Right atrium auricular region (tissue), 2 donors: ENCODE results near the gene ST13. TPM values are rescaled to one million over a fixed set of nuclear protein-coding genes. Genes with fewer than 3 reads are reported as not detected.
"Not testable (repeated sequence)": the region's sequence is repeated elsewhere in the genome, so short reads cannot be mapped to it uniquely, and the experiment has no call there.

ENCODE experiments used
- DNase-seq: peaks from one replicate; pipeline ENCODE4 v3.0.0-alpha.2; 2019; ENCODE audit warnings: low spot score
- H3K27ac ChIP-seq, 2 donors: fragments of 200-600 bp; sonication (generic); 1 replicate in 1 of 2; 2 replicates in 1 of 2; pipeline ENCODE4 v1.5.1; 2016 to 2019
- H3K27me3 ChIP-seq, 2 donors: fragments of 200-600 bp; sonication (generic); one replicate each; pipeline versions ENCODE4 v1.5.1 to v1.6.0; 2017 to 2019
- H3K36me3 ChIP-seq: fragments of 200-600 bp; sonication (generic); one replicate; pipeline ENCODE4 v1.5.1; 2016
- H3K4me1 ChIP-seq, 2 donors: fragments of 200-600 bp; sonication (generic); one replicate each; pipeline versions ENCODE4 v1.5.1 to v1.6.0; 2017 to 2019
- H3K4me3 ChIP-seq, 2 donors: fragments of 200-600 bp; sonication (generic); 1 replicate in 1 of 2; 2 replicates in 1 of 2; pipeline ENCODE4 v1.5.1; 2017 to 2019; ENCODE audit warnings: mild to moderate bottlenecking in 1 of 2, moderate library complexity in 1 of 2
- H3K9me3 ChIP-seq, 2 donors: fragments of 200-600 bp; sonication (generic); one replicate each; pipeline ENCODE4 v1.5.1; 2019
- CTCF ChIP-seq, 2 donors: fragments of 200-600 bp; sonication (generic); IDR thresholded peaks; one replicate each; pipeline ENCODE4 v1.5.1; 2019; ENCODE audit warnings: antibody characterized with exemption in 2 of 2
- total RNA-seq, 2 donors: library from RNA; depleted of rRNA; stranded (reverse); fragments of >200 nt; gene quantifications; one replicate each; pipeline ENCODE4 v1.1.0, GENCODE V29; 2016

The ST13 gene
- total RNA-seq, 2 donors from 2014 or later = 101 to 105 TPM

- H3K4me3 ChIP-seq = no peak overlapping the region
- TF ChIP-seq CTCF (IDR thresholded peaks at IDR 0.05) = no peak
- H3K36me3 ChIP-seq = peaks cover 84% of the 10 kb centered on the region
- H3K9me3 ChIP-seq = no peaks in the 10 kb centered on the region
- no peak for DNase-seq
- H3K4me1 ChIP-seq = no peaks in the 10 kb centered on the region
- no peaks in the 10 kb centered on the region for H3K27me3 ChIP-seq
- no peak overlapping the region for H3K27ac ChIP-seq
Observed at GRCh38 chr22:40834619-40835018, 21.8 kb downstream of the ST13 start.

DNA sequence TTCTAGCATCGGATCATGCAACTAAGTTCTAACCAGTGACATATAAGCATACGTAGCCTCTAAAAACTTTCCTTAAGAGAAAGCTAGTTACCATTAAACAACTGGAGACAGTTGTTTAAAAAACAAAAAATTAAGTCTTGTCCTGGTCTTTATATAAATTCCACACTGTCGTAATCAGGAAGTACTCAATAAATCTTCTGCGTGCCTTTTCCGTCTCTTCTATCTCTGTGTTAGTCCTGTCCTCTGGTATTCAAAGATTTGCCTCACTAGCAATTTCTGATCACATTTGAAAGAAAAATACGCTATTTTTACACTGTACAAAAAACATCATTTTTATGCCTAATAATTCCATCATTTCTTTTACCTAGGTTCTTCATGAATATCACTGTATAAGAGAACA is 27.3 kb downstream of the ST13 start:
- DNase-seq = no peak
- H3K4me3 ChIP-seq = no peak overlapping the region
- H3K27ac ChIP-seq = no peak overlapping the region
- peaks cover 82% of the 10 kb centered on the region for H3K36me3 ChIP-seq
- H3K4me1 ChIP-seq = no peaks in the 10 kb centered on the region
- no peaks in the 10 kb centered on the region for H3K27me3 ChIP-seq
- H3K9me3 ChIP-seq = no peaks in the 10 kb centered on the region
- no peak for TF ChIP-seq CTCF (IDR thresholded peaks at IDR 0.05)

GRCh38 chr22:40826984-40827741 is 29.3 kb downstream of the ST13 start:
- Histone ChIP-seq H3K4me1 (no peaks in the 10 kb centered on the region), H3K27ac (no peak overlapping the region), H3K27me3 (no peaks in the 10 kb centered on the region), H3K9me3 (no peaks in the 10 kb centered on the region), H3K36me3 (peaks cover 78% of the 10 kb centered on the region), H3K4me3 (no peak overlapping the region)
- no peak for TF ChIP-seq CTCF (IDR thresholded peaks at IDR 0.05)
- DNase-seq = no peak

DNA sequence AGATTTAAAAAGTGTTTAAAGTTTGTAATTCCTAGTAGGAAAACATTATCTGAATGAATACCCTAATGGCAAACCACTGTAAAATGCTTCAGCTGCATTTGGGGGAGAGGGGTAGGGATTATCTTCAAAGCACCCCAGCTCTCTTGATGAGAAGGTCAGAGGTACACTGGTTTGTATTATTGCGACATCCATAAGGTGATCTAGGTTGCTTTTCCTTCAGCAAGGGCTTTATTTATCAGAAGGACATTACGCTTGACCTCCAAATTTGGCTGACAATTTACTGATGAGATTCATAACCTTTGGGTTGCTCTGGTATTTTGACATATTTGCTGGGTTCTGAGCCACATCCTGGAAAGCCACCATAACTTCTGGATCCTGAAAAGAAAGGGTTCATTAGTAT is 30.1 kb downstream of the ST13 start:
- not testable (repeated sequence) for H3K4me1 ChIP-seq, H3K4me3 ChIP-seq, H3K9me3 ChIP-seq, DNase-seq, H3K27me3 ChIP-seq, H3K27ac ChIP-seq
- peaks cover 70% of the 10 kb centered on the region for H3K36me3 ChIP-seq

GRCh38 chr22:40823426-40823825 is 33.0 kb downstream of the ST13 start:
- H3K27ac ChIP-seq = no peak overlapping the region
- H3K36me3 ChIP-seq = peaks cover 43% of the 10 kb centered on the region
- DNase-seq = no peak
- H3K27me3 ChIP-seq = no peaks in the 10 kb centered on the region
- H3K9me3 ChIP-seq = no peaks in the 10 kb centered on the region
- H3K4me1 ChIP-seq = peaks cover 0 to 7% of the 10 kb centered on the region in 2 donors
- no peak overlapping the region for H3K4me3 ChIP-seq
- no peak for TF ChIP-seq CTCF (IDR thresholded peaks at IDR 0.05)

GRCh38 chr22:40819599-40820140 is 36.8 kb downstream of the ST13 start:
- H3K4me1 ChIP-seq = peaks cover 0 to 21% of the 10 kb centered on the region in 2 donors

More at GRCh38 chr22:40819599-40820140, 36.8 kb downstream of the ST13 start:
- H3K4me3 ChIP-seq = peak overlapping the region; percentile 65 to 89
- no peaks in the 10 kb centered on the region for H3K9me3 ChIP-seq
- peaks cover 17% of the 10 kb centered on the region for H3K36me3 ChIP-seq
- H3K27ac ChIP-seq = peak overlapping the region; percentile 83
- H3K27me3 ChIP-seq = no peaks in the 10 kb centered on the region
- TF ChIP-seq CTCF (IDR thresholded peaks at IDR 0.05) = no peak
- no peak for DNase-seq
